ENCODE data around the gene FGB.
"Not testable (repeated sequence)": the region's sequence is repeated elsewhere in the genome, so short reads cannot be mapped to it uniquely, and the experiment has no call there.

DNA sequence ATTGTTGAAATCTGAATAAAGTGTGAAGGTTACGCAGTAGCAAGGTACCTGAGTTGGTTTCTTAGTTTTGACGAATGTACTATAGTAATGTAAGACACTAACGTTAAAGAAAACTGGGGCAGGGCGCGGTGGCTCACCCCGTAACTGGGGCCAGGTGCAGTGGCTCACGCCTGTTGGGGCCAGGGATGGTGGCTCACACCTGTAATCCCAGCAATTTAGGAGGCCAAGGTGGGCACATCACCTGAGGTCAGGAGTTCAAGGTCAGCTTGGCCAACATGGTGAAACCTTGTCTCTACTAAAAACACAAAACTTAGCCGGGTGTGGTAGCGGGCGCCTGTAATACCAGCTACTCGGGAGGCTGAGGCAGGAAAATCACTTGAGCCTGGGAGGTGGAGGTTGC, 34.5 kb downstream of the FGB start:
- TF ChIP-seq, protein P1, sequence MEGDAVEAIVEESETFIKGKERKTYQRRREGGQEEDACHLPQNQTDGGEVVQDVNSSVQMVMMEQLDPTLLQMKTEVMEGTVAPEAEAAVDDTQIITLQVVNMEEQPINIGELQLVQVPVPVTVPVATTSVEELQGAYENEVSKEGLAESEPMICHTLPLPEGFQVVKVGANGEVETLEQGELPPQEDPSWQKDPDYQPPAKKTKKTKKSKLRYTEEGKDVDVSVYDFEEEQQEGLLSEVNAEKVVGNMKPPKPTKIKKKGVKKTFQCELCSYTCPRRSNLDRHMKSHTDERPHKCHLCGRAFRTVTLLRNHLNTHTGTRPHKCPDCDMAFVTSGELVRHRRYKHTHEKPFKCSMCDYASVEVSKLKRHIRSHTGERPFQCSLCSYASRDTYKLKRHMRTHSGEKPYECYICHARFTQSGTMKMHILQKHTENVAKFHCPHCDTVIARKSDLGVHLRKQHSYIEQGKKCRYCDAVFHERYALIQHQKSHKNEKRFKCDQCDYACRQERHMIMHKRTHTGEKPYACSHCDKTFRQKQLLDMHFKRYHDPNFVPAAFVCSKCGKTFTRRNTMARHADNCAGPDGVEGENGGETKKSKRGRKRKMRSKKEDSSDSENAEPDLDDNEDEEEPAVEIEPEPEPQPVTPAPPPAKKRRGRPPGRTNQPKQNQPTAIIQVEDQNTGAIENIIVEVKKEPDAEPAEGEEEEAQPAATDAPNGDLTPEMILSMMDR (IDR thresholded peaks at IDR 0.05), result not testable (repeated sequence)
- not testable (repeated sequence) for TF ChIP-seq POLR2A (IDR thresholded peaks at IDR 0.05)
